ENCODE results near the gene RAB4A. TPM values are rescaled to one million over a fixed set of nuclear protein-coding genes. Genes with fewer than 3 reads are reported as not detected.
"Not testable (repeated sequence)": the region's sequence is repeated elsewhere in the genome, so short reads cannot be mapped to it uniquely, and the experiment has no call there.

RAB4A gene
- total RNA-seq, 1 experiment from 2014 or later: 61.5 TPM

DNA sequence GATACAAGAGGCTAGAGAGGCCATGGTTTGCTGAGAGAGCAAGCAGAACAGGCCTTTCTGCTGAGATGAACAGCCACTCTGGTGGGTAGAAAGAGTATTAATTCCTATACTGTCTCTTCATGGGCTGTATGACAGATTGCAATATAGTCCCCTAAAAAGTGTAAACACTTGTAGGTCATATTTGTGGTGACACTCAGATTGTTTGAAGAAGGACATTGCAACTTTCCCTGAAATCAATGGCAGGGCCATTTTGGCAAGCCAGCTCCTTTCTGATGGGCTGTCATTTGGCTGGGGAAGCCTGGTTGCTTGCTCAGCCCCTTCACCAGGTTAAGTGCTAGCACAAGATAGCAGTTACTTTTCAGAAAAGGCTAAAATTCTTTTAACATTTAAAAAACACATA lies 27.5 kb downstream of the RAB4A start:
- no peak for DNase-seq (ENCODE audit: low spot score)

DNA sequence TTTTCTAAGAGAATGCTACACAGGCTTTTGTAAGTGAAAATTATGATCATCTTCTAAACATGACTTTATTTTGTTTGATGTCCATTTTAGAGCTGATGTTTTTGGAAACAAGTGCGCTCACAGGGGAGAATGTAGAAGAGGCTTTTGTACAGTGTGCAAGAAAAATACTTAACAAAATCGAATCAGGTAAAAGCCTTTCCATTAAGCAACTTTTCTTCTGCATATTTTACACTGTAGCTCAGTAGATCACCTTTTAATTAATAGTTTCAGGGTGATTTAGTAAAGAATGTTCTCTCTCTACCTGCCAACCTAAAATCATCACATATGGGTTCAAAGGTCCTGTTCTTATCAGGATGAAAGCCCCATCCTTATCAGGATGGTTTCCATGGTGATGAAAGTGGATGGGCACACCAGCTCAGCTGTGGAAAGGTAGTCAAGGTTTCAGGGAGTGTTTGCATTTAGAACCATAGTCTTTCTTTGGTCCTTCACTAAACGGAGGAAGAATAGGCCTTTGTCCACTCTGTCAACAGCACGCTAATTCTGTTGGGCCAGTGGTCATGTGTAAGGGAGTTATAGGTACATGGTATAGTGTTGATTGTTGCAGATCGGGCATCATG lies 28.1 kb downstream of the RAB4A start:
- DNase-seq (ENCODE audit: low spot score): no peak

DNA sequence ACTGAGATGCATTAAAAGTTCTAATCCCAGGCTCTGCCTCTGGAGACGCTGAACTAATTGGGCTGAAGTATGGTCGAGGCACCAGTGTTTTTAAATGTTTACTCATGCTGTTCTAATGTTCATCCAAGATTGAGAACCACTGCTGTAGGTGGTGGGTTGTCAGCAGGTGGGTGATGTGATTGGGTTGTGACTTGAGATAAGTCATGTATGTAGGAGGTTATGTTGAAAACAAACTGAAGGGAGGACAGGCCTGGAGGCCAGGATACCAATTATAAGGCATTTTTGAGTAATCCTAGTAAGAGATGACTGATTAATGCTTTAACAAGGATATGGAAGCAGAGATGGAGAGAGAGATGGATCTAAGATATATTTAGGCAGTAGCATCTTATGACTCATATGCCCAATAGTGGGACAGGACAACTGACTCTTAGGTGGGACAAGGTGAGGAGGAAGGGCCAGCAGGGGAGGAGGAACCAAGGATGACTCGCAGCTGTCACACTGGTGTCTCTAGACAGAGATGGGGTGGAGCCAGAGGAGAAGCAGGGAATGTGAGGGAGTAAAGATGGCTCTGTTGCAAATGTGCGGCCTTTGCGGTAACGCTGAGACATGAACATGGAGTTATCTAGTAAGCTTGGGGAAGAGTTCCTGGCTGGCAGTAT lies 29.3 kb downstream of the RAB4A start:
- peak; percentile 30 for DNase-seq (ENCODE audit: low spot score)

DNA sequence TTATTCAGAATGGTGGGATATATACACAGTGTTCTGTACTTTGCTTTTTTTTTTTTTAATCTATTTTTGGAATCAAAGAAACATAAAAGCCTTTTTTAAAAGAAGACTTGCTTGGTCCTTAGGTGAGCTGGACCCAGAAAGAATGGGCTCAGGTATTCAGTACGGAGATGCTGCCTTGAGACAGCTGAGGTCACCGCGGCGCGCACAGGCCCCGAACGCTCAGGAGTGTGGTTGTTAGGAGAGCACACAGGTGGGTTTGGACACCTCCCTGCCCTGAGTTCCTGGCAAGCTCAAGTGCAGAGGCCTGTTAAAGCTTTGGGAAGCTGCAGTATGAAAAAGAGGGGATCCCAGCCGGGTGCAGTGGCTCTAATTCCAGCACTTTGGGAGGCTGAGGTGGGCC lies 31.8 kb downstream of the RAB4A start:
- DNase-seq (ENCODE audit: low spot score): no peak

DNA sequence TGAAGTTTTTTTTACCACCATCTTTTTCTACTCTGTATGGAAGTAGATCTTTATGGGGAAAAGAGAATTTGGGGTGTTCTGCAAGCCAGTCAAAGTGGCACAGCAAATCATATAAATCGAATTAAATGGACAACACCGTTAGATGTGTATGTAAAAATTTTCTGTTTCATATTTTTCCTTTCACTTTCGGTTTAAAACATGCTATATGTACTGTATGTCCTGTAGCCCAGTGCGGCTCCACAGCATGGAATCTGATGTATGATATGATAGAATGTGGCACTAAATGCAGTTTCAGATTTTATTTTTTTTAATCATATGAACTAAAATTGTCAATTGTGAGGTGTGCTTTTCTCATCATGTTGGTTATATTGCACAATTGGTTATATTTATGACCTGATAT lies 32.9 kb downstream of the RAB4A start:
- DNase-seq (ENCODE audit: low spot score): no peak

DNA sequence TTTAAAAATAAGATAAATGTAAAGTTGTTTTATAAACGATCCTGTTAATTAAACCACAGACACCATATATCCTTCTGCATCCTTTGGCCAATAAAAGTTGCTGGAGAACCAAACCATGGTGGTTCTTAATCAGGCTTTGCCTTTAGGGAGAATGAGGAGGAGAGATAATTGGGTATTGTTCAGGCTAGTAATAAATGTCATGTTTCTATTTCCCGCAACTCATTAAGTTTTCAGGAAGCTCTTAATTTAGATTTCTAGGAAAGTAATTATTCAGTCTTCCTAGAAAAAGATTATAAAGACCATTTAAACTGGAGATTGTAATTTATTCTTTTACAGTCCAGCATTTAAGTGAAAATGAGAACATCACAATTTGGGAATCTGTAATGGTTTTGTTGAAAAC lies 34.5 kb downstream of the RAB4A start:
- no peak for DNase-seq (ENCODE audit: low spot score)

DNA sequence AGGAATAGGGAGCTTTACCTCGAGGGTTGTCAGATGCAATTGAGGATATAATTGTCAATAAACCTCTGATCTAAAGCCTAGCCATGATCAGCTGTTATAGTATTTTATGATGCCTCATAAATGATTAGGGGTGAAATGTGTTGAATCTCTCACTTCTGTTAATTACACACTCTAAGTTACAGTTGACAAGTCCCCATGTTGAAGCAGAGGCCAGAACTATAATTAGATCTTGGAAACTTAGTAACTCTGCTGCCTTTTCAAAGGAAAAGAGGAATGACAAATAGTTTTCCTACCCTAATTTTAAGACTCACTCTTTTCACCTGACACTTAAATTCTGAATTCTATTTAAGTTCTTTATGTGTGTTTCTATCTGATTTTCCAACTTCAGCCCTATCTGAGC lies 38.2 kb downstream of the RAB4A start:
- no peak for DNase-seq (ENCODE audit: low spot score)

DNA sequence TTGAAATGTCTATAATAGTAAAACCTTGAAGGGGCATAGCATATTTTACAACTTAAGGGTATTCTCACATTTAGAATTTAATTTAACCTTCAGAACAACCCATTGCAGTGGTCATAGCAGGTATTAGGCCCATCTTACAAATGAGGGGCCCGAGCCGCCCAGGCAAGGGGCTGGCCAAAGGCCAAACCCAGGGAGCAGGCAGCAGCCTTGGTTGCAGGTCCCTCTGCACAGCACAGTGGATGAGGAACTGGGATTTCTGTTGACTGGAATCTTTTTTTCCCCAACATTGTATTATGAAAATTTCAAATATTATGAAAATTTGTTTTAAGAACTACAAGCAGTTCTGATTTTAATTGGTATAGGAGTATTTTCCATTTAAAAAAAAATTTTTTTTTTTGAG lies 38.8 kb downstream of the RAB4A start:
- DNase-seq (ENCODE audit: low spot score): no peak

DNA sequence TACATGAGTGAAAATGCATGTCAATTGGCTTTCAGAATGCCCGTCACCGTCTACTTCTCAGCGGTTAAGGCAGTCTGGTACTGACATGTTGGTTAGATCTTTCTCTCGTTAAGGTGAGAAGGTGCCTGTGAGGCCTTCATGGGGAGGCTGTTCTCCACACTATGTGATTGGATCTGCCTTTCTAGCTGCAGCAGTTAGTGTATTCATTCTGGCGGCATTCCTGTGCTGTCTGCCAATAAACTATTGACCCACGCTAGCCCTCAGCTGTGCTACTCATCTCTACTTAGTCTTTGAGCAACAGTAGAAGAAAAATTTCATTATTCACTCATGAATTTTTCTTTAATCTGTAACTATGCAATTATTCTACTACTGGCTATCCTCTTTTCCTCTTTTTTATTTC lies 39.9 kb downstream of the RAB4A start:
- no peak for DNase-seq (ENCODE audit: low spot score)

DNA sequence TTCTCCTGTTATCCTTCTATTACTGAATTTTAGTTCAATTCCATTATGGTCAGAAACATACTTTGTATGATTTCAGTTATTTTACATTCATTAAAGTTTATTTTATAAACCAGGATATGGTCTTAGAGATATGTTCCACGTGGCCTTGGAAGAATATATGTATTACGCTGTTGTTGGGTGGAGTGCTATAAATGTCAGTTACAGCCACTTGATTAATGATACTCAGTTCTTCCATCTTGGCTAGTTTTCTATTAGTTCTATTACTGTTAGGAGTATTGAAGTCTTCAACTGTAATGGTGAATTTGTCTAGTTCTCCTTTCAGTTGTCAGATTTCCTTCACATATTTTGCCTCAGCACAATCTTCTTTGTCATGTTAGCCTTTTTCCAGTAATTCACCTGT lies 45.3 kb downstream of the RAB4A start:
- DNase-seq (ENCODE audit: low spot score): no peak

DNA sequence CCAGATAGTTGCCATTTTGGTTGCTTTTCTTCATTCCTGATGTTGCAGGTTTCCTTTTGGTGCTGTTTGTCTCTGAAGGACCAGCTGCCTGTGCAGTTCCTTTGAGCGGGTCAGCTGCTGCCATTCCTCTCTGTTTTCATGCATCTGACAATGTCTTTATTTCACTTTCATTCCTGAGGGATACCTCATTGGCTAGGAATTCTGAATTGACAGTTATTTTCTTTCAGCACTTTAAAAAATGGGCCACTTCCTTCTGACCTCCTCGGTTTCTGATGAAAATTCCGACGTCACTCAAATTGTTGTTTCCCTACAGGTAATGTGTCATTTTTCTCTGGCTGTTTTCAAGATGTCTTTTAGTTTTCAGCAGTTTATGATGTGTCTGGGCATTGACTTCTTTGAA lies 47.1 kb downstream of the RAB4A start:
- DNase-seq (ENCODE audit: low spot score): peak; percentile 71

DNA sequence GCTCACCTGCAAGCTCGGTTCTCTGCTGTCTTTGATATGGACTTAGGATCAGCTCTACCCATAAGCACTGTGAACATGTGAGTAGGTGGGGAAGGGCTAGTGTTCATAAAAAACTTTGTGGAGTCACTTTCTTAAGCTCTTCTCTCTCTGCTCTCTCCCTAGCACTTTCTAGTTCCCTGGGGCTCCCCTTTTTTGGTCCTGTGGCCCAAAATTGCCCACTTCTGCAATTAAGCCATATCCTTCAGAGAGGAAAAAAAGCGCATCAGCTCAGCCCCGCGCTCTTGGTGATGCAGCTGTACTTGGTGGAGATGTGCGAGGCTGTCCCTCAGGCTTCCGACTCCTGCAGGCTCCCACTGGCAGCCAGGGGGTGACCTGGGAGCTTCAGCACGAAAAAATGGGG lies 48.6 kb downstream of the RAB4A start:
- no peak for DNase-seq (ENCODE audit: low spot score)

DNA sequence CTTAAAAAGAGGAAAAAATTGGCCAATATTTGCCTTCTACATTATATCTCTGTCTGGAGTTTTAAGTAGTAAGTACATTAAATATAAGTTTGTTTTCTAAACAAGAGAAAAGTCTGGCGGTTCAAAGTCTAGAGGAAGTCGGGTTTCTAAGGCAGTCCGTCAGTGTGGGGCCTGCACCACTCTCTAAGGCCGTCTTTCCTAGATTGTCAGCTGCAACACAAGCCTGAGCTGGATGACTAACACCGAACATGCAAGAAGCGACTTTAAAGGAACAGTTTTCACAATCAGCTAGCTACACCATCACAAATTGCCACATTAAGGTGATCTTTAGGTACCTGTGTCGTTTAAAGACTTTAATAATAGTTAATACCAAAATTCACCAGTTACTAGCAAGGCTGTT lies 52.3 kb downstream of the RAB4A start:
- DNase-seq (ENCODE audit: low spot score): no peak

DNA sequence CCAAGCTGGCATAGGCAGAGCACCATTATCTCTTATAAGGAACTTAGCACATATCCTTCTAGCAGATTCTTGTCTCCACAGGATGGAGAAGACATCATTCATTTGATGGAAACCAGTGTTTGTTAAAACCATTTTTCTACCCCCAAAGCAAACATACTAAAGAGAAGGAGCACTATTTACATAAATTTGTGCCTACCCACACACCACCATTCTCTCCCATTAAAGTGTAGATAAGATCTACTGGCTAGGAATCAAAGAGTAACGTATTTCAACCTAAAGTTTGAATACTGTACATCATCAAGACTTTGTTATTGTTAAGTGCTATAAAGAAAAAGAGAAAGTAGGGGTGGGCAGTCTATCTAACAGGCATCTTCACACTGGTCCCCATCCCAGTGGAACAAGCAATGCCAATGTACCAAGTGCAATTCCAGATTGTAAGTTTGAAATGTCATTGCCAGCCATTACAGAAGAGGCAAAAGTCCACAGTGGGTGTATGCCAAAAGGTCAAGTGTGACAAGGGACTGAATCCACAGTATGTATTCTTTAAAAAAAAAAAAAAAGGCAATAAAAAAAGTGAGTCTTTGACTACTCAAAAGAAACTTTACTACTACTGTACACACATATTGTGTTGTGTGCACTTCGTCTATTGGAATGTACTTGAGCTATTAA lies 53.1 kb downstream of the RAB4A start:
- no peak for DNase-seq (ENCODE audit: low spot score)

DNA sequence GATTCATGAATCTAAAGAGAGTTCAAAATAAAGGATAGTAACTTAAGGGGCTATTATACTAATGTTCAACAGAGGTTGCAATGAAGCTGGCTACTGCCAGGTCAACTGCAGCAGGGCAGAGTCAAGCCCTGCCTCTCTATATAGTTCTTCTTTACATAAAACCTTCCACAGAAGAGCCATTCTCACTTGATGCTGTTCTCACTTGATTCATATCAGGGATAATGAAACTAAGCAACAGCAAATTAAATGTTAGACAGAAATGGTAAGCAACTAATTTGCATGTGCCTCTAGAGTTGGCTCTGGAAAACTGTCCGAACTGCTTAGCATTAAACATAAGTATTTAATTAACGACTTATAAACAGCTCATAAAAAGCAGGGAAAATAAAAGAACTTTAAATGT lies 54.5 kb downstream of the RAB4A start:
- no peak for DNase-seq (ENCODE audit: low spot score)

DNA sequence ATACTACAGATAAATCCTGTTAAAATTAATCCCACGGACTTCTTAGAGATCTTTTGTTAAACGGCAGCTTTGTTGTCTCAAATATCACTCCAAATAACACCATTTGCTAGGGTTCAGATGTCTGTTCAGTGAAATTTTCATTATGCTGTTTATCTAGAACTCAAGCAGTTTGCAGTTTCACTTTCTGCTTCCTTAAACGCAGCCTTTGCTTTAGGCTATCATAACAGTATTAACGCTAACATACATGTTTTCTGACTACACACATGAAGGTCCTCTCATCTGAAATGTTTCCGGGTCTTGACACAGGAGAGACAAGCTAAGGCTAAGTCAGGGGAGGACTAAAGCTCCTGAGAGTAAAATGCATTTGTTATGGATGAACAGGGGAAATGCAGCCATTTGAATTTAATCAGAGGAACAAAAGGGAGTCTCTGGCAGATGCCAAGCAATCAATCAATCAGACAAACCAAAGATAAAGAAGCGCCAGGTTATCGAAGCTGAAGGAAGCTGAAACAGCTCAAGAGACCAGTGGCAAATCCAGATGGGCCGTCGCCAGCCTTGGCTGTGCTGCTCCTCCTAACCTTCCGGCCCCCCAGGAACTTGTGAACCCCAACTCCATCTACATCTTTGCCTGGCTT lies 55.1 kb downstream of the RAB4A start:
- no peak for DNase-seq (ENCODE audit: low spot score)

DNA sequence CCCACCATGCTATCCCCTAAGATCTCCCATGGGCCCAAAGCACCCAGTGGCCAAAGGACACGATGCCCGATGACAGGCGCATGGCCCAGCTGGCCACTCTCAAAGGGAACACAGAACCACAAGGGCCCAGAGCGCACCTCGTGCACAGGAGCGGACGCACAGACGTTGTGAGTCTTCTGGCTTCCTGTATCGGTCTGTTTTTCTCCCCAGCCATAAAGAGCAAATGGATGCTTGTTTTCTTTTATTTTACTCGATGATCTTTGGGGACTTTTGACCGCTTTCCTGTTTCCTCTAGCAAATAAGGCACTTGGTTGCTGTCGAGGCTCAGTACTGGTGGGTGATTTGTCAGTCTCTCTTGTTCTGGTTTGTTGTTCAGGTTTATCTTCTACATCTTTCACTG lies 55.7 kb downstream of the RAB4A start:
- DNase-seq (ENCODE audit: low spot score): no peak

DNA sequence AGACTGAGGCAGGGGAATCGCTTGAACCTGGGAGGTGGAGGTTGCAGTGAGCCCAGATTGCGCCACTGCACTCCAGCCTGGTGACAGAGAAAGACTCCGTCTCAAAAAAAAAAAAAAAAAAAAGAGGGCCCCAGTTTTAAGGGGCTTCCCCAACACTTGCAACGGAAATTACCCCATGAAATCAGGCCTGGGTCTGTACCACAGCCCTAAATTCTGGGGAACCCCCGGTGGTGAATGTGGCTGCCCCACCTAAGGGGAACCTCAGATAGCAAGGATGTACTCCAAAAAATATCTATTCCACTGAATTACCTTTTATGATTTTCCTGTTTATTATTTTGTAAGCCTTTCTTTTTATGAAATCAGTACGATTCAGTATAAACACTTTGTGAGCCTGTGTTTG lies 56.9 kb downstream of the RAB4A start:
- not testable (repeated sequence) for DNase-seq (ENCODE audit: low spot score)

DNA sequence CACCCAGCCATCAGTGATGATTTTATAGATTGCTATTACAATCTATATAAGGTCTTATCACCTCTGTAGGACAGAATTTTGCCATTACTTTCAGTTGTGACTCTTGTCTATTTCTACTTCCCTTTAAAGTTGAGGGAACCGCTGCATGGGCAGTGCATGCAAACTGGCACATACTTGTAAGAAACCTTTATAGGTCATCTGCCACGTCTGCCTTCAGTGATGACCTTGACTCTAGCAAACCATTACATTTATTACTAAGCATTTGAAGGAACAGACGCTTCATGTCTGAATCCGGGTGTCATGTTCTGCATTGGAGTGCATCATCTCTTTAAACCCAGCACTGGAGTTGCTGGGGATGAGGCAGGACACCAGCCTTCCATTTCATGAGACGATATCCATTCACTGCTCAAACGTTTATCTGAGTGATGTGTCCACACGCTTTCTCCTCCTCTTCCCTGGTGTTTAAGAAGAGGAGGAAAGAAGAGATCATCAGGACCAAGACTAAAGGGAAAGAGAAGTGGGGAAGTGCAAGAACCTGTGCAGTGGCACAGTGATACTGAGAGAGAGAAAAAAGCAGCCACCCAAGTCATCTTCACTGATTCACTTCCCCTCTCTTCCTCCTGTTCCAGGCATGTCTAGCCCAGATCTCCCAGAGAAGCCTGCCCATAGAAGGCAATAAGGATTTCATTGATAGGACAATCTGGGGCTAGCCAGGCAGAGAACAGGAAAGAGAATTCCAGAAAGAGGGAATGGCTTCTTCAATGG lies 57.9 kb downstream of the RAB4A start:
- no peak for DNase-seq (ENCODE audit: low spot score)

DNA sequence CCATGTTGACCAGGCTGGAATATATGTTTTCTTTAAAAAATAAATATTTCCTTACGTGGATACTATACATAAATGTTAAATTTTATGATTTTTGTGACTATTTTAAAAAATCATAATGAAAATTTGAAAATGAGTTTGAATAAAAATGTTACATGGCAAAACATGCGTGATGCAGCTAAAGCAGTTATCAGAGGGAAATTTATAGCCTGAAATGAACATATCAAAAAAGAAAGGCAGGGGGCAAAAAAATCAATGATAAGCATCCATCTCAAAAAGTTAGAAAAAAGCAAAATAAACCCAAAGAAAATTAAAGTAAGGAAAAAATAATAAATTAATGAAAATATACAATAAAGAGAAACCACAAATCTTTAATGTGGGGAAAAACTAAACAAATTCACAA lies 63.4 kb downstream of the RAB4A start:
- no peak for DNase-seq (ENCODE audit: low spot score)

DNA sequence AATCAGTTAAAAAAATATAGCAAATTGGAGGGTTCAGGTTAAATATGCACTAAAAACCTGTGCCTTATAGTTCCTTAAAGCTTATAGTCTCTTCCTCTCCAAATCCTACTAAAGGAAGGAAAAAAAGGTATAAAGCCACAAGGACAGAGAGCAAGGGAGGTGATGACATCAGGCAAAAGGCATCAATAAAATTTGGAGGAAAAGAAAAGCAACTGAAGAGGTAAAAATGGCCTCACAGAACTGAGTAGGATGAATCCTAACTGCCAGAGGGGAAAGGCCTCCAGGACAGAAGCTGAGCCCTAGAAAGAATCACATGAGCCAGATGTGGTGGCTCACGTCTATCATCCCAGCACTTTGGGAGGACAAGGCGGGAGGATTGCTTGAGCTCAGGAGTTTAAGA lies 63.8 kb downstream of the RAB4A start:
- DNase-seq (ENCODE audit: low spot score): no peak

DNA sequence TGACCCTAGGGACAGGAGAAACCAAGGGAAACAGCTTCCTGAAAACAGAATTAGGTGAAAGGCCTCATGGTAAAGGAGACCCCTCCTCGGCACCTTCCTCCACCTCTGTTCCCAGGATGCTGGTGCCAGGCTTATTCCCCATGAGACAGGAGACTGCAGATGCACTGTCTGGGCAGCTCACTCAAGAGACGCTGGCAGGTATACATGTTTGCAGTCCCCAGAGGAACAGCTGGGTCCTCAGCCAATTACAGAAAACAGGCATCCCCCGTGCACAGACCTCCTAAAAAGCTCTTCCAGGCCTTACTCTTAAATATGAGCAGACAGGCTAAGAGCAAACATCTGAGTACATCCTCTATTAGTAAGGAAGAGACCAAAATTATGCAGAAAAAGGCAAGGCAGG lies 65.4 kb downstream of the RAB4A start:
- DNase-seq (ENCODE audit: low spot score): no peak
